NCI-H345 treated with DMSO at 0.1 percent for 48 hours (cell line): Measurements from ENCODE around the gene KAT2B.

Experiments used
- DNase-seq: peaks from one replicate; lab custom pipeline; 2025; ENCODE audit not compliant: unreplicated experiment; lab: John Stamatoyannopoulos, UW

Gene KAT2B

DNA sequence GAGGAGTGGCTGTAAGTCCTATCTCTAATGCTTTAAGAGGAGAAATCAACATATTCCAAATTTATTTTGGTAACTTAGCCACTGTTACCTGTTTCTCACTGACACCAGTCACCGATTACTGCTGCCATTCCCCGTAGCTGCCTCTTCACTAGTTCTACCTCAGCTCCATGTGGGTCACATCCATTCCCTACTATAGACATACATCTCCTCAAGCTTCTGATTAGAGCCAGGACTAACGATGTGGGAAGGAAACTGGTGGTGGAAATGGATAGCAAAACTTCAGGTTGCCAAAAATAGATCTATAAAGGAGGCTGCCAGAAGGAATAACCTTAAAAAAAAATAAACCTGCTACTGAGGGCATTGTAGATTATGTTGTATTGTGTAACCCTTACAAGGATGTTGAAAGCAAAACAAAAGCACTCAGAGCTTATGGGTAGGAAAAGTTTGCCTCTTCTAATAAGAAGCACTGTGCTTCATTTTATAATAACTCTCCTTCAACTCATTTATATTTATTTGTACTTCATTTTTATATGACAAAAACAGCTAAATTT is 56.0 kb downstream of the KAT2B start:
- no peak for DNase-seq

- DNase-seq = no peak
Observed at GRCh38 chr3:20097015-20097414, 56.8 kb downstream of the KAT2B start.

DNA sequence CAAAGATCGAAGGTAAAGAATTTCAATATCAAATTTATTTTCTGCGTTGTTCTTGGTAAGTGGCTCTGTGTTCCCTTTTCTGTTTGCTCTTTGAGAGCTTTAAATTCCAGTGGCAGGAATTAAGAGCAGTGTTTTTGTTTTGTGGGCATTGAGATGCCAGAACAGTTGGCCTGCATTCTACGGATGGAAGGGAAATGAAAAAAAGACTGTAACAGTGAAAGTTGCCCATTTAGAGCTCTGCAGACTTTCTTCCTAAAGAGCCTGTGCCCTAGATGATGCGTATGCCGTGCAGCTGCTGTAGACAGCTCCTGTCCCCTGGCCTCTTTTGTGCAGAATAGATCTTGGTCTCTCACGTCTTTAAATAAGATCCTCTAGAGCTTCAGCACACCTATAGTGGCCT is 58.8 kb downstream of the KAT2B start:
- no peak for DNase-seq

DNA sequence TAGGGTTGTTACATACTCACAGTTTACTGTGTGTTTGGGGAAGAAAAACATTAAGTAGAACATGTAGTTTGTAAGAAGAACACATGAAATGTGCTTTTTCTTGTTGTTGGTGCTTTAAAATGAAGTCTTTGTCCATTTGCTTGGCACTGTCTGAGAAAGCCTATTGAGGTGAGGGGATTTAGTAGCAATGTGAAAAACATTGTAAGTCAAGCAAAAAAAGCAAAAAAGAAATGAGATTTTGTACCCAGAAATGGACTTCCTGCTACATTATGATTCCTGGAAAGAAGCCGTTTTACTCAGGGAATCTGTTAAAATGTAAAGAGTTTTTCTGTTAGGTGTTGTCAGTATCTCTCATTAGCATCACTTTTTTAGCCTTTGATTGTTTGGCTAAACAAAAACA is 59.9 kb downstream of the KAT2B start:
- DNase-seq = no peak

DNA sequence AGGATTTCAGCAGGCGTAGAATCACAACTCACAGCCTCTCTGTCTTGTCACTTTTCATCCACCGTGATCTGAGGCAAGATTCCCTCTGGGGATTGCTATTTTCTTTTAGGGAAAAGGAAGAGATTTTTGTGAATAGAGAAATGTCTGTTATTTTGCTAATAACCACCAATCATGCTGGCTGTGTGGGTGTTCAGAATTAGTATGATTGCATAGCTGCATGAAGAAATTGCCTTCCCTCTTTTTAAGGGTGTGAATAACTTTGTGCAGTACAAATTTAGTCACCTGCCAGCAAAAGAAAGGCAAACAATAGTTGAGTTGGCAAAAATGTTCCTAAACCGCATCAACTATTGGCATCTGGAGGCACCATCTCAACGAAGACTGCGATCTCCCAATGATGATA is 60.8 kb downstream of the KAT2B start:
- DNase-seq = no peak

GRCh38 chr3:20103731-20104130 is 63.5 kb downstream of the KAT2B start:
- DNase-seq = no peak

- no peak for DNase-seq
Observed at GRCh38 chr3:20104167-20104661, 64.0 kb downstream of the KAT2B start.

DNA sequence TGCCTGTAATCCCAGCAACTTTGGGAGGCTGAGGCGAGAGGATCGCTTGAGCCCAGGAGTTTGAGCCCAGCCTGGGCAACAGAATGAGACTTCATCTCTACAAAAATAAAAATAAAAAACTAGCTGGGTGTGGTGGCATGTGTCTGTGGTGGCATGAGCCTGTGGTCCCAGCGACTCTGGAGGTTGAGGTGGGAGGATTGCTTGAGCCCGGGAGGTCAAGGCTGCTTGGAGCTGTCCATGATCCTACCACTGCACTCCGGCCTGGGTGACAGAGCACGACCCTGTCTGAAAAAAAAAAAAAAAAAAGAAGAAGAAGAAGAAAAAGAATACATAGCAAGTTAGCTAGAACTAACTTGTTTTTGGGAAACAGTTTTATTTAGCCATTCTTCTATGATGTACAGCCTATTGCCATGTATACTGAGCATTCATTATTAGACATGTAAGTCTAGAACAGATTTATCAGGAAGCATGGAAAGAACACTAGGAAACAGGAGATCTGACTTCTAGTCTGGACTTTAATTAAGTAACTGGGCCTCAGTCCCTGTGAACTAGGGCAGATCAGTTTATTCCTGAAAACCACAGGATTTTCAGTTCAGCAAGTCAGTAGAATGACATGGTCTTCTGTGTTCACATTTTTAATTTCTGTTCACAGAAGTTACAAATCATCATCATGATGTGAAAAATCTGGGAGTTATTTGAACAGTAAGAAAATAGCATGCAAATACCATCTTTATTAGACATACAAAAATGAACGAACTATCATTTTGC is 65.5 kb downstream of the KAT2B start:
- DNase-seq = no peak

DNA sequence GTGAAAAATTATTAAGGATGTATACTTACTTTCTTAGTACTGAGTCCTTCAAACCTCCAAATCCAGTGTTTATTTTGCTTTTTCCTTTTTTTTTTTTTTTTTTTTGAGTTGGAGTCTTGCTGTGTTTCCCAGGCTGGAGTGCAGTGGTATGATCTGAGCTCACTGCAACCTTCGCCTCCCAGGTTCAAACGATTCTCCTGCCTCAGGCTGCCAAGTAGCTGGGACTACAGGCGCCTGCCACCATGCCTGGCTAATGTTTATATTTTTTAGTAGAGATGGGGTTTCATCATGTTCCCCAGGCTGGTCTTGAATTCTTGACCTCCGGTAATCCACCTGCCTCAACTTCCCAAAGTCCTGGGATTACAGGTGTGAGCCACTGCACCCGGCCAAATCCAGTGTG is 67.5 kb downstream of the KAT2B start:
- DNase-seq = no peak

DNA sequence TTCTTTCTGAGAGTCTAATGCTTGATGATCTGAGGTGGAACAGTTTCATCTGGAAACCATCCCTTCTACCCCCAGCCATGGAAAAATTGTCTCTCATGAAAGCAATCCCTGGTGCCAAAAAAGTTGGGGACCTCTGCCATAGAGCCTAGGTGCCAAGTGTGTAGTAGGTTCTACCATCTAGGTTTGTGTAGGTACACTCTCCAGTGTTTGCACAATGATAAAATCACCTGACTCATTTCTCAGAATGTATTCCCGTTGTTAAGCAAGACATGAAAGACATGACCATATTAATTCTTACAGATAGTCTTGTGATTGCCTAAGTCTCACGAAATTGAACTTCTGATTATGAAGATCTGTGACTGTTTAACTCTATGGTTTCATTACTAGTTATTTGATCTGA is 68.6 kb downstream of the KAT2B start:
- no peak for DNase-seq

GRCh38 chr3:20110826-20111225 is 70.6 kb downstream of the KAT2B start:
- DNase-seq = no peak

DNA sequence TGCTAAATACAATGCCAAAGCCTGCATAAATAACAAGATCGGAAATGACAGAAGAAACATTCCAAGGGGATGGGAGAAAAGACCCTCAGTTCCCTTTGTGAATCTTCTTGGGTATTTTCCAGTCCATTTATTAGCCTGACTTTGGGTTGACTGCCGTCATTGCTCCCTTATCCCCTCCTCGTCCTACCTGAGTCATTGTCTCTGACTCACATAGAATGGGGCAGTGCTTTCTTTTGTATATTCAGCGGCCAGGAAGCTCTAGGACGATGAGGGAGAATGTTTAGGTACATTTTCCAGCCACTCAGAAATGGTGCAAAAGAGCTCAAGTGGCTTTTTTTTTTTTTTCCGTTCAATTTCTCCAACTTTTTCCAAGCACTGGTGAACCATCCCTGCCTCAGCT is 71.6 kb downstream of the KAT2B start:
- no peak for DNase-seq

DNA sequence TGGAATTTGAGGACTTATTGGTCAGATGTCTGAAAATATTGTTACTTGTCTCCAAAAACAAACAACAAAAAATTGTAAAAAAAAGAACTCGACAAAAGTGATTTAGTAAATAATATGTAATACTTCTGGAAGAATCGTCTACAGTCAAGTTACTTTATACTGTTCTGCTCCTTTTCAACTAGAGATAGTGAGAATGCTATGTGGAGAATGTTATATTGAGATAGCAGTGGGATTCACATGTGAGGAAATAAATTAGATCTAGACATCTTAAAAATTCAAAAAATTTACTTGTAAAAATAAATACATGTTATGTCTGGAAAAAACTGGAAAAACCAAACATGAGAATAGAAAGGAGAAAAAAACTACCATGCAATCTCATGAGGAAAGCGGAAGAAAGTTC is 80.8 kb downstream of the KAT2B start:
- no peak for DNase-seq

DNA sequence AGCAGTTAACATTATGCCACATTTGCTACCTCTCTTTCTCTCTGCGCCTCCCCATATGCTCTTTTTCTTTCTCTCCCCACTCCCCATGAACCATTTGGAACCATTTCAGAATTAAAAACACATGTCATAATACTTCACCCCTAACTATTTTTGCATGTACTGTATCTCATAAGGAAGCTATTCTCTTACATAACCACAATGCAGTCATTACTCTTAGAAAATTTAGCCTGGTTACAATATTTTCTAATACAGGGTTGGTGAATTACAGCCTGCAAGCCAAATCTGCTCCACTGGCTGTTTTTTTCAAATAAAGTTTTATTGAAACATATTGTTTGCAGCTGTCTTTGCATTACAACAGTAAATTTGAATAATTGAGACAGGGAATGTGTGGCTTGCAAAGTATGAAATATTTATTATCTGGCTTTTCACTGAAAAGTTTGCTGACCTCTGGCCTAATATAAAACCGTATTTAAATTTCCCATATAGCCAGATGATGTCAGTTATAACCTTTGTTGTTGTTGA is 82.9 kb downstream of the KAT2B start:
- no peak for DNase-seq

DNA sequence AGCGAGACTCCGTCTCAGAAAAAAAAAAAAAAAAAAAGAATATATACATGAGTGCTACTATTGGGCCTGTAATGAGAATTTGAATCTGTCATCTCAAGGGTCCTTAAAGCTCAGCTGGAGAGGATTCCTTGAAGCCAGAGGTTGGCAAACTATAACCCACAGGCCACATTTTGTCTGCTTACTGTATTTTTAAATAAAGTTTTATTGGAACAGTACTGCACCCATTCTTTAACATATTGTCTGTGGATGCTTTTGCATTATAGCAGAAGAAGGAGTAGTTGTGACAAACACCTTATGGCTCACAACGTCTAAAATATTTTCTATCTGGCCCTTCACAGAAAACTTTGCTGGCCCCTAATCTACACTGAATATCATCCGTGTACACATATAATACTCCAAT is 85.0 kb downstream of the KAT2B start:
- no peak for DNase-seq

DNA sequence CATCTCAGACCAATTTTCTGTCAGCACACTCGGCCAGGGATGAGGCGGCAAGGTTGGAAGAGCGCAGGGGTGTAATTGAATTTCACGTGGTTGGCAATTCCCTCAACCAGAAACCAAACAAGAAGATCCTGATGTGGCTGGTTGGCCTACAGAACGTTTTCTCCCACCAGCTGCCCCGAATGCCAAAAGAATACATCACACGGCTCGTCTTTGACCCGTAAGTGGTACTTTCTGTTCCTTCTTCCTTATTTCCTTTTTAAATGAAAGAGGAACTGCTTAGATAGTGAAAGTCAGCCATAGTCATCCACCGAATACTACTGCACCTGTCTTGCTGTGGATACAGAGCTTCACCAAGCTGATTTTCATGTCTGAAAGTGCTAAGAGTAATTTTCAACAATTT is 85.7 kb downstream of the KAT2B start:
- no peak for DNase-seq

DNA sequence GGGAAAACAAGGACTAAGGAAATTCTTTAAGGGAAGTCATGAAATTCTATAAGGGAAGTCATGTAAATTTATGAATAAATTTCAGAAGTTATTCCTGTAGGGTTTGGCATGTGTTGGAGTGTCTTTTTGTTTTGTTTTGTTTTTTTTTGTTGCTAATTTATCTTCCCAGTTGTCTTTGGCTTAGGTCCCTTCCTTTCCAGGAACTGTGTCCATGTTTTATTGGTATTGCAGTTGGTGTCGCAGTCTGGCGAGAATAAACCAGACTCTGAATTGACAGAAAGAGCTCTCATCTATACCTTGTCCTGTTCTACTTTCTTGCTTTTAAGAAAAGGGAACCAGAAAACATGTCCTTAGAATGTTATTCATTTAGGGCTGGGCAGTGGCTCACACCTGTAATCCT is 88.1 kb downstream of the KAT2B start:
- DNase-seq = no peak

GRCh38 chr3:20130106-20130505 is 89.9 kb downstream of the KAT2B start:
- DNase-seq = no peak

- no peak for DNase-seq
Observed at GRCh38 chr3:20136231-20136630, 96.0 kb downstream of the KAT2B start.

DNA sequence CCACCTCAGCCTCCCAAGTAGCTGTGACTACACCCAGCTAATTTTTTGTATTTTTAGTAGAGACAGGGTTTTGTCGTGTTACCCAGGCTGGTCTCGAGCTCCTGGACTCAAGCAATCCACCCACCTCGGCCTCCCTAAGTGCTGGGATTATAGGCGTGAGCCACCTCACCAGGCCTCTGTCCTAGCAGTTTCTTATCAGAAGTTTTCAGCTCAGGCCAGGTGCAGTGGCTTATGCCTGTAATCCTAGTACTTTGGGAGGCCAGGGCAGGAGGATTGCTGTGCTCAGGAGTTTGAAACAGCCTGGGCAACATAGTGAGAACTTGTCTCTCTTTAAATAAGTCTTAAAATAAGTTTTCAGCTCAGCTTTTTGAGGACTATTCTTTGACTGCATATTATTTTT is 97.4 kb downstream of the KAT2B start:
- DNase-seq = no peak

- no peak for DNase-seq
Observed at GRCh38 chr3:20140881-20141280, 100.6 kb downstream of the KAT2B start.

- DNase-seq = no peak
Observed at GRCh38 chr3:20141316-20141715, 101.1 kb downstream of the KAT2B start.

GRCh38 chr3:20141851-20142250 is 101.6 kb downstream of the KAT2B start:
- DNase-seq = no peak
